Karpas-422 (cell line): ENCODE results near the gene OTOA. TPM values are rescaled to one million over a fixed set of nuclear protein-coding genes. Genes with fewer than 3 reads are reported as not detected.
"Not testable (repeated sequence)": the region's sequence is repeated elsewhere in the genome, so short reads cannot be mapped to it uniquely, and the experiment has no call there.

Experiments used
- DNase-seq: peaks from one replicate; pipeline ENCODE4 v3.0.0-alpha.2; 2015
- H2AFZ ChIP-seq: fragments of 200-600 bp; sonication (generic); 2 replicates; pipeline ENCODE4 v1.6.1; 2014; ENCODE audit warnings: antibody characterized with exemption, low read length, mixed read lengths
- H3K27ac ChIP-seq: fragments of 200-600 bp; sonication (generic); 2 replicates; pipeline ENCODE4 v1.5.1; 2014; ENCODE audit warnings: mild to moderate bottlenecking, low read length, moderate library complexity
- H3K27me3 ChIP-seq: fragments of 200-600 bp; sonication (generic); 2 replicates; pipeline ENCODE4 v1.6.1; 2014; ENCODE audit warnings: low read length, mixed read lengths
- H3K36me3 ChIP-seq: fragments of 200-600 bp; sonication (generic); 2 replicates; pipeline ENCODE4 v1.6.1; 2014; ENCODE audit warnings: low read length, mixed read lengths; ENCODE audit not compliant: insufficient read depth
- H3K4me1 ChIP-seq: fragments of 200-600 bp; sonication (generic); 2 replicates; pipeline ENCODE4 v1.6.1; 2014; ENCODE audit warnings: mild to moderate bottlenecking, low read length, mixed read lengths
- H3K4me2 ChIP-seq: fragments of 200-600 bp; sonication (generic); 2 replicates; pipeline ENCODE4 v1.6.1; 2014; ENCODE audit warnings: low read length, low read depth, mild to moderate bottlenecking; ENCODE audit not compliant: poor library complexity, severe bottlenecking
- H3K4me3 ChIP-seq: fragments of 200-600 bp; sonication (generic); 2 replicates; pipeline ENCODE4 v1.5.1; 2014; ENCODE audit warnings: mild to moderate bottlenecking, antibody characterized with exemption, low read length, mixed read lengths
- H3K79me2 ChIP-seq: fragments of 200-600 bp; sonication (generic); 2 replicates; pipeline ENCODE4 v1.6.1; 2014; ENCODE audit warnings: mild to moderate bottlenecking, low read length, mixed read lengths
- H3K9ac ChIP-seq: fragments of 200-600 bp; sonication (generic); 2 replicates; pipeline ENCODE4 v1.6.0; 2014; ENCODE audit warnings: low read length
- H3K9me2 ChIP-seq: fragments of 200-600 bp; sonication (generic), shearing (Covaris generic); replicated peaks from 2 replicates; pipeline ENCODE4 v1.6.0; 2014; ENCODE audit warnings: mild to moderate bottlenecking, low read length, moderate library complexity; ENCODE audit not compliant: insufficient read depth
- H3K9me3 ChIP-seq: fragments of 300-700, 200-600 bp; sonication (generic); 2 replicates; pipeline ENCODE4 v1.6.1; 2014; ENCODE audit warnings: low read length, mixed read lengths
- H4K20me1 ChIP-seq: fragments of 200-600 bp; sonication (generic); 2 replicates; pipeline ENCODE4 v1.6.1; 2014; ENCODE audit warnings: mild to moderate bottlenecking, antibody characterized with exemption, low read length, low read depth; ENCODE audit not compliant: insufficient read depth
- total RNA-seq: library from RNA; depleted of rRNA; stranded (reverse); fragments of >200 nt; shearing (Covaris generic); gene quantifications from 2 replicates; pipeline ENCODE4 v1.2.3, GENCODE V29; 2014; ENCODE audit warnings: low replicate concordance

The OTOA gene
- total RNA-seq, 1 experiment from 2014 or later = not detected

DNA sequence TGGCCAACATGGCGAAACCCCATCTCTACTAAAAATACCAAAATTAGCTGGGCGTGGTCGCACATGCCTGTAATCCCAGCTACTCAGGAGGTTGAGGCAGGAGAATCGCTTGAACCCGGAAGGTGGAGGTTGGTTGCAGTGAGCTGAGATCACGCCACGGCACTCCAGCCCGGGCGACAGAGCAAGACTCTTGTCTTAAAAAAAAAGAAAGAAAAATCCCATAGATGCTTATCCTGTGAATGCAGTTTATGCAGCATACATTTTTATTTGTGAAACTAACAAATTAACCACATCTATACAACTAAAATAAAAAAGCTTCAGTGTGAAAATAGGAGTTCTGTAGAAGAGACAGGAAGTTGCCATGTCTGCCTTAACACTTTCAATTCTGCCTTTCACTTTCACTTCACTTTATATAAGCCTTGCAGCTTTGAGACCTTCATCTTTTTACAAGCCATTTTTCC, 18.5 kb upstream of the OTOA start:
- peak overlapping the region; percentile 79 for H3K4me2 ChIP-seq
- H3K79me2 ChIP-seq = peaks cover 41% of the 10 kb centered on the region
- no peaks in the 10 kb centered on the region for H3K9me3 ChIP-seq
- peaks cover 96% of the 10 kb centered on the region for H3K4me1 ChIP-seq
- H2AFZ ChIP-seq = no peak overlapping the region
- DNase-seq = peak; percentile 93
- peak overlapping the region; percentile 69 for H3K9ac ChIP-seq
- H3K36me3 ChIP-seq = no peaks in the 10 kb centered on the region
- peak overlapping the region; percentile 97 for H3K27ac ChIP-seq
- H4K20me1 ChIP-seq = no peaks in the 10 kb centered on the region
- peak overlapping the region; percentile 53 for H3K4me3 ChIP-seq
- no peaks in the 10 kb centered on the region for H3K27me3 ChIP-seq
- no peaks in the 10 kb centered on the region for H3K9me2 ChIP-seq

- Histone ChIP-seq H3K9me2 (no peaks in the 10 kb centered on the region), H3K9me3 (no peaks in the 10 kb centered on the region), H4K20me1 (no peaks in the 10 kb centered on the region), H2AFZ (no peak overlapping the region), H3K36me3 (no peaks in the 10 kb centered on the region), H3K79me2 (peaks cover 46% of the 10 kb centered on the region), H3K4me1 (peaks cover 100% of the 10 kb centered on the region), H3K4me2 (peak overlapping the region; percentile 79), H3K27me3 (no peaks in the 10 kb centered on the region), H3K9ac (peak overlapping the region; percentile 69), H3K4me3 (peak overlapping the region; percentile 53), H3K27ac (peak overlapping the region; percentile 97)
- peak; percentile 57 for DNase-seq
Measured at GRCh38 chr16:21646091-21646490, 17.7 kb upstream of the OTOA start.

- H3K36me3 ChIP-seq = no peaks in the 10 kb centered on the region
- peak overlapping the region; percentile 97 for H3K27ac ChIP-seq
- H3K79me2 ChIP-seq = peaks cover 47% of the 10 kb centered on the region
- DNase-seq = peak; percentile 82
- no peaks in the 10 kb centered on the region for H3K9me2 ChIP-seq
- peak overlapping the region; percentile 69 for H3K9ac ChIP-seq
- peak overlapping the region; percentile 53 for H3K4me3 ChIP-seq
- no peaks in the 10 kb centered on the region for H4K20me1 ChIP-seq
- peak overlapping the region; percentile 79 for H3K4me2 ChIP-seq
- H3K9me3 ChIP-seq = no peaks in the 10 kb centered on the region
- no peak overlapping the region for H2AFZ ChIP-seq
- no peaks in the 10 kb centered on the region for H3K27me3 ChIP-seq
- peaks cover 100% of the 10 kb centered on the region for H3K4me1 ChIP-seq
Measured at GRCh38 chr16:21646721-21647561, 16.8 kb upstream of the OTOA start.

GRCh38 chr16:21647562-21648164, 16.1 kb upstream of the OTOA start:
- peak overlapping the region; percentile 69 for H3K9ac ChIP-seq
- H3K4me2 ChIP-seq = peak overlapping the region; percentile 79
- DNase-seq = no peak

GRCh38 chr16:21649826-21650406, 13.9 kb upstream of the OTOA start:
- not testable (repeated sequence) for H4K20me1 ChIP-seq, H3K27me3 ChIP-seq, DNase-seq, H3K9me2 ChIP-seq, H2AFZ ChIP-seq, H3K9me3 ChIP-seq, H3K36me3 ChIP-seq
- H3K4me2 ChIP-seq = peak overlapping the region; percentile 79
- H3K79me2 ChIP-seq = peaks cover 34% of the 10 kb centered on the region
- peaks cover 97% of the 10 kb centered on the region for H3K4me1 ChIP-seq
- peak overlapping the region; percentile 59; the same call in 1 of the 2 replicates for H3K9ac ChIP-seq
- H3K4me3 ChIP-seq = peak overlapping the region; percentile 39; the same call in 1 of the 2 replicates
- peak overlapping the region; percentile 97 for H3K27ac ChIP-seq

More at GRCh38 chr16:21647562-21648164, 16.1 kb upstream of the OTOA start:
- H3K4me1 ChIP-seq = peaks cover 100% of the 10 kb centered on the region
- peaks cover 47% of the 10 kb centered on the region for H3K79me2 ChIP-seq
- H4K20me1 ChIP-seq = no peaks in the 10 kb centered on the region
- H3K9me3 ChIP-seq = no peaks in the 10 kb centered on the region
- H3K27ac ChIP-seq = peak overlapping the region; percentile 97
- no peaks in the 10 kb centered on the region for H3K27me3 ChIP-seq
- H3K4me3 ChIP-seq = peak overlapping the region; percentile 53; the same call in 1 of the 2 replicates
- no peaks in the 10 kb centered on the region for H3K36me3 ChIP-seq
- H2AFZ ChIP-seq = no peak overlapping the region
- no peaks in the 10 kb centered on the region for H3K9me2 ChIP-seq

GRCh38 chr16:21650521-21650920, 13.2 kb upstream of the OTOA start:
- no peaks in the 10 kb centered on the region for H4K20me1 ChIP-seq

DNA sequence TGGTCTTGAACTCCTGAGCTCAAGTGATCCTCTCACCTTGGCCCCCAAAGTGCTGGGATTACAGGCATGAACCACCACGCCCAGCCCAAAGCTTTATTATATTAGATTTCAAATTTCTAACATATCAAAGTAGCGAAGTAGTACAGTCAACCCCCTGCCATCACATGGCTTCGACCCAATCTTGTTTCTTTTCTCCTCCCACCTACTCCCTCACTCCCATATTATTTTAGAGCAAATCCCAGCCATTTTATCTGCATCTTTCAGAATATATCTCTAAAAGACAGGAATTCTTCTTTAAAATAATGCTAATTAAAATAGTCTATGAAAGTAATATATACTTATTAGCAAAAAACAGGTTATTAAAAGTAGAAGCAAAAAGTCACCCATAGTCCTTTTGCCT, 12.3 kb upstream of the OTOA start:
- peak overlapping the region; percentile 37 for H3K4me2 ChIP-seq
- H3K9ac ChIP-seq = no peak overlapping the region
- peaks cover 97% of the 10 kb centered on the region for H3K4me1 ChIP-seq
- H3K79me2 ChIP-seq = peaks cover 34% of the 10 kb centered on the region
- H3K9me3 ChIP-seq = no peaks in the 10 kb centered on the region
- H2AFZ ChIP-seq = no peak overlapping the region
- H3K4me3 ChIP-seq = no peak overlapping the region
- H3K27me3 ChIP-seq = no peaks in the 10 kb centered on the region
- H3K36me3 ChIP-seq = peaks cover 6% of the 10 kb centered on the region; the same call in 1 of the 2 replicates
- no peaks in the 10 kb centered on the region for H3K9me2 ChIP-seq
- H4K20me1 ChIP-seq = no peaks in the 10 kb centered on the region
- no peak for DNase-seq
- peak overlapping the region; percentile 56 for H3K27ac ChIP-seq

More at GRCh38 chr16:21650521-21650920, 13.2 kb upstream of the OTOA start:
- H3K4me1 ChIP-seq = peaks cover 97% of the 10 kb centered on the region
- no peak overlapping the region for H3K9ac ChIP-seq
- H3K36me3 ChIP-seq = peaks cover 5% of the 10 kb centered on the region; the same call in 1 of the 2 replicates
- no peaks in the 10 kb centered on the region for H3K27me3 ChIP-seq
- H3K4me3 ChIP-seq = no peak overlapping the region
- peaks cover 34% of the 10 kb centered on the region for H3K79me2 ChIP-seq
- peak overlapping the region; percentile 97 for H3K27ac ChIP-seq
- H3K9me2 ChIP-seq = no peaks in the 10 kb centered on the region
- H2AFZ ChIP-seq = no peak overlapping the region
- H3K9me3 ChIP-seq = no peaks in the 10 kb centered on the region
- H3K4me2 ChIP-seq = peak overlapping the region; percentile 30
- peak; percentile 67 for DNase-seq

- Histone ChIP-seq H3K4me2 (peak within 1 kb of the TSS; percentile 37), H3K27ac (peak within 1 kb of the TSS; percentile 56), H3K27me3 (no peaks in the 10 kb centered on the region), H3K4me1 (peaks cover 97% of the 10 kb centered on the region), H3K9me3 (no peaks in the 10 kb centered on the region), H3K9ac (no peak within 1 kb of the TSS), H4K20me1 (no peaks in the 10 kb centered on the region), H3K4me3 (no peak within 1 kb of the TSS), H2AFZ (no peak within 1 kb of the TSS), H3K9me2 (no peaks in the 10 kb centered on the region), H3K79me2 (peaks cover 33% of the 10 kb centered on the region), H3K36me3 (peaks cover 6% of the 10 kb centered on the region; the same call in 1 of the 2 replicates)
- DNase-seq = no peak
Measured at GRCh38 chr16:21652453-21652852, 11.3 kb upstream of the OTOA start, which contains the start of gene IGSF6. Gene IGSF6, minus strand, starts transcription at chr16:21652608. Its CDS starts 10 bp downstream, at chr16:21652598.
